NCI-H510A (cell line): ENCODE data around the gene ZNF324B.
A peak's percentile ranks its signal among the peaks of the same experiment; 100 is the strongest.
"Not testable (repeated sequence)": the region's sequence is repeated elsewhere in the genome, so short reads cannot be mapped to it uniquely, and the experiment has no call there.

ENCODE experiments used
- DNase-seq: peaks from one replicate; lab custom pipeline; 2025; lab: John Stamatoyannopoulos, UW

Gene ZNF324B

DNA sequence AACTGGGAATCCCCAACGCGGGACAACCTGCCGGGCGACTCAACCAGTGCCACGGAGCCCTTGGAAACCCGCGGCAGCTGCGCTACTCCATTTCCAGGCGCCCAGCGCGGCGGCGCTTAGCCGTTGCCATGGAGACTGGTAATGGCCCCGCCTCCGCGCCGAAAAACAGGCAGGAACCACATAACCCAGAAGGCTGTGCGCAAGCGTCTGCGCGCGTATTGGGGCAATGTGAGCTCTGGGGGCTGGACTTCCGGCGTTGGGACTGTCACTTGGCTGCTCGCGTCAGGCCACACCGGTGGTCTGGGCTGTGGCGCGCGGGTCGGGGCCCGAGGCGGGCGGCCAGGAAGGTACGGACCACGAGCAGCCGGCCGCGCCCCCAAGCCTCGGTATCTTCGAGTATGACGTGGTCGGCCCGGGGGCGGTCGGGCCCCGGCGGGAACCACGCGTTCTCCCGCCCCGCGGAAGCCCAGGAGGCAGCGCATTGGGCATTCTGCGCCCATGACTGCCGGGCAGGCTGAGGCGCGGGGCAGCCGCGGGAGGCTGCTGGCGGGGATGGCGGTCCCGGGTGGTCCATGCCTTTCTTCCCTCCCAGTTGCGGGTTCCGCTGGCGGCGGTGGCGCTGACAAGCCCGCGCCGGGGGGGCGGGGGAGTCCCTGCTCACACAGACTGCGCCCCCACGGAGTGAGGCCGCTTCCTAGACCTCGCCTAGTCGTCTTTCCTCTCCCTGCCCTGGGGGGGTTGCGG, at the start of gene ZNF324B:
Gene ZNF324B, plus strand, starts transcription at position 265 of the 744 bp plus-strand sequence. CDS start 2,080 bp downstream, outside the sequence.
- peak; percentile 94 for DNase-seq

DNA sequence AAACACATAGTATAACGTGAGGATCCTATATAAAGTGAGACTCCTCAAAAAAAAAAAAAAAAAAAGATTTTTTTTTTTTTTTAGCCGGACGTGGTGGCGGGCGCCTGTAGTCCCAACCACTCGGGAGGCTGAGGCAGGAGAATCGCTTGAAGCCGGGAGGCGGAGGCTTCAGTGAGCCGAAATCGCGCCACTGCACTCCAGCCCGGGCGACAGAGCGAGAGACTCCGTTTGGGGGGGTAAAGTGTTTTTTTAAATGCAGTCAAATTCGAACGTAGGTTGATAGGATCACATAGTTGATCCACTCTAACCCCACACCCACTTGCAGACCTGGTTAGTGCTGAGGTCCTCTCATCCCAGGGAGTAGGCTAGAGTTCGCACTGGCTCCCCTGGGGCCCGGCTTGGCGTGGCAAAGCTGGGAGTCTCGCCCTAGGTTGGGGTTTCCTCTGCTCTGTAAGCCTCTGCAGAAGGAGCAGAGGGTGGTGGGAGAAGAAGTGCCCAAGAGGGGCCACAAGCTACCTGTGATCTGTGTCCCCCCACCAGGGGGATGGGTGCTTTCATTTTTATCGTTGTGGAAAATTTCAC, 49.5 kb upstream of the ZNF324B start:
- DNase-seq: no peak

DNA sequence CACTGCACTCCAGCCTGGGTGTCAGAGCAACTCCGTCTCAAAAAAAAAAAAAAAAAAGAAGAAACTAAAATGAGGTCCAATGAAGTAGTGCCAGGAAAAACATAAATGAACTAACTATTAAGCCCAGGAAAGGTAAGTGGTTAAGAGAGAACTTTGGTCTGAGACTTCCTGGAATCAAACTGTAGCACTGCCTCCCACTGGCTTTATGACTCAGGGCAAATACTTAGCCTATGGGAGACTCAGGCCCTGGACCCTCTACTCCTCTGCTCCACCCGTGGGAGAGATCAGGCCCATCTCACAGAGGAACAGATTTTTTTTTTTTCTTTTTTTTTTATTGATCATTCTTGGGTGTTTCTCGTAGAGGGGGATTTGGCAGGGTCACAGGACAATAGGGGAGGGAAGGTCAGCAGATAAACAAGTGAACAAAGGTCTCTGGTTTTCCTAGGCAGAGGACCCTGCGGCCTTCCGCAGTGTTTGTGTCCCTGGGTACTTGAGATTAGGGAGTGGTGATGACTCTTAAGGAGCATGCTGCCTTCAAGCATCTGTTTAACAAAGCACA, 47.4 kb upstream of the ZNF324B start:
- DNase-seq: not testable (repeated sequence)

DNA sequence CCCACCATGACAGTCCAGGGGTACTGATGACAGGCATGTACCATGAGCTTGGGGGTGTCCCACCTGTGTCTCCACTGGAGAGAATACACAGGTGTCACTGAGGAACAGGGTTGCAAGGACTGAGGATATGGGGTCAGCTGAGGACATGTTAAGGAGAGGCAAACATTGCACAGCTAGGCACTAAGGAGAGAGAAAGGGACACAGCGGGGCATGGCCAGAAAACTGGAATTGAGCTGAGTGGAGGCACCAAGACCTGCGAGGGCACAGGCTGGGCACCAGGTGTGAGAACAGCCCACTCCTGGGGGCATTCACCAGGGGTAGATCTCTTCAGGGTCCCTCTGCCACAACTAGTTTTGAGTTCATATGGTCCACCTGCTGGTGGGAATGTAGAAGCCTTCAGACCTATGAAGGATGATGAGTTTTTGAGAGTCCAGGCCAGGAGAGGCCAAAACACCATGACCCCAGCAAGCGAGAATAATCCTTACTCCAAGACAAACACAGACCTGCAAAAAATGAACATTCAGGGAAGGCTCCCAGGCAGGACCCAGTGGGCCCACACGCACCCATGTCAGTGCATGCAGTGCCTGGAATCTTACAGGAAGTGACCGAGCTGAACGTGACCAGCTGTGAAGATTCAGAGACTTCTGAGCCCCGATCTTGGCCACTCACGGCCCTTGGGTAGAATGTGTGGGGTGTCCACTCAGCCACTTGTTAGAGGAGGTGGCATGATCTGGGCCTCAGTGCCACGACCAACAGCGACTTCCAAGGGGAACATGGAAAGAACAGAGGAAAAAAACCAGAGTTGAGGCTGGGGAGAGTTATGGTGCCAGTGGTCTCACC, 44.4 kb upstream of the ZNF324B start:
- DNase-seq: no peak

DNA sequence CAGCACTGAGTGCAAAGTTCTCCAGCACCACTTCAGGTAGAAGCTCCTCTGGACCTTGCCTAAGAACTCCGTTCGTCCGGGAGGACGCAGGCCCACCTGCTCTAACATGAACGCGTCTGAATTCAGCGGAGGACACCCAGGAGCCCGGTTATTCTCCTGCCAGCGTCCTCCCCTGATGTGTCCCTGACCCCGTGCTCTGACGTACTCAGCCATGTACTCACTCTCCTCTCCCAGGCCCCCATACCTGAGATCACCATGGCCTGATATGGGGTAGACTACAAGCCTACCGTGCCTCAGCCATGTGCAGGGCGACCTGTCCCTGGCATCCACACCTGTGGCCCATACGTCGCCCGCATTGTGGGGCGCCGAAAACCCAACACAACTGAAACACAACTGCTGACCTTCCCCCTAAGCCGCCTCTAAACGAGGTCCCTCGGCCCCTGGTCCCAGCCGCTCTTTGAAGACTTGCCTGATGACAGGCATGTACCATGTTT, 43.7 kb upstream of the ZNF324B start:
- DNase-seq: no peak

DNA sequence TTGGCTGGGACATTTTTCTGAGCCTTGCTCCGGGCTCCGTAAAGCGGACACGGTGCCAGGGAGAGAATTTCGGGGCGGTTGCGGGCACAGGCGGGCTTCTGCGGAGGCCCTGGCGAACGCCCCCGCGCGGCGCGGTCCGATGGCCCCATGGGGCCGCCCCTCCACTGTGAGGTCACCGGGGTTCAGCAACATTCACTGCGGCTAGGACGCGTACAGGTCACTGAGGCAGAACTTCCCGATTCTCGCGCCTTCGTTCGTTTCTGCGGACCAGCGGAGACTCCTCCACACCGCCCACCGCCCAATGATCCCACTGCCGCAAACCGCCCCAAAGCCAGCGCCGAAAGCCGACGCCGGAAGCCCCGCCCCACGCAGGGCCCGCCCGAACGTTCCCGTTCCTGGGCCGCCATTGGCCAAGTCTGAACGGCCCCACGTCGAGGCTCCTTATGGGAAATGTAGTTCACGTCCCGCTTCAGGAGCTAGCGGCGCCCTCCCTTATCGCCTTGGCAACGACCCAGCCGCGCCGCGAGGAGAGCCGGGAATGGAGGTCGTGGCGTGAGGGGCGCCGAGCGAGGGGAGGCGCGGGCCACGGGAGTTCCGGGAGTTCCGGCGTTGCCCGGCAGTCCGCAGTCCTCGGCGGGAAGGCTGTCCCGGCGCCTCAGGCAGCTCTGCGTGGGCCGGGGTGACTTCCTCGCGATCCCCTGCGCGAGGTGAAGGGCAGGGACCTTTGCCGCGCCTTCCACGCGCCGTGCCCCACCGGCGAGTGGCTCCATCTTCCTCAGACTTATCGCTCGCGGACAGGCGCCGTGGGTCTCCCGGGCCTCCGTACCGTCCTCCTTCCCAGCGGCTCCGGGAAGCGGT, 43.0 kb upstream of the ZNF324B start, which contains the start of gene ZNF584:
Gene ZNF584, plus strand, starts transcription at position 498 of the 858 bp plus-strand sequence. CDS start 499 bp downstream, outside the sequence.
- peak; percentile 86 for DNase-seq

DNA sequence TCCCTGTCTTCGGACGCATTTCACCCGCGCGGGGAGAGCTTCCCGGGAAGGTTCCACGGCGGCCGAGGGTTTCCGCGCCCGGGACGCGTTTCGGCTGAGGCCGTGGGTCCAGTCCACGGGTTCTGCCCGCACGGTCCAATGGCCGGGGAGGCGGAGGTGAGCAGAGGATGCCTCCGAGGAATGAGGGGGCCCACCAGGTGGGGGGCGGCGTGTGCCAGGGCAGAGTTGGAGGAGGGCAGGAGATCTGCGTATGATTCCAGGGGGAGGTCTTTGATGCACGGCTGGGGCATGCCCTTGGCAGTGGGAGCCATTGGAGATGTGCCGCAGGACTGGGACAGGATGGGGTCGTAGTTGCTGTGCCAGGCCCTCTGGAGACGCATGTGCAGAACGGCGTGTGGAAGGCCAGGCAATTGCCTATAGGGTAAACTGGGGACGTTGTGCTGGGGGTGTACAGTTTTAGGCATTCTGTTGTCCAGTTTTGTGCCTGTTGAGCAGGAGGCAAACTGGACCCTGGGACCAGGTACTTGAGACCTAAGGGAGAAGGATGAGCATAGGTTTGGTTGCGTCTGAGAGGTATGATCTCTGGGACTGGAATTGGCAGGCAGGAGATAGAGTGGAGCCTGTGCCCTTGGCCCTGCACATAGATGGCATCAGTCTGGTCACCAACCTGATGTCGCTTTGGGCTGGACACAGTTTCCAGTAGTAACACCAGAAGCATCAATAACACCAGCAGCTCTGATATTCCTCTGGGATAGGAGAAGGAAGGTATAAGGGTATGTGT, 42.2 kb upstream of the ZNF324B start:
- no peak for DNase-seq

DNA sequence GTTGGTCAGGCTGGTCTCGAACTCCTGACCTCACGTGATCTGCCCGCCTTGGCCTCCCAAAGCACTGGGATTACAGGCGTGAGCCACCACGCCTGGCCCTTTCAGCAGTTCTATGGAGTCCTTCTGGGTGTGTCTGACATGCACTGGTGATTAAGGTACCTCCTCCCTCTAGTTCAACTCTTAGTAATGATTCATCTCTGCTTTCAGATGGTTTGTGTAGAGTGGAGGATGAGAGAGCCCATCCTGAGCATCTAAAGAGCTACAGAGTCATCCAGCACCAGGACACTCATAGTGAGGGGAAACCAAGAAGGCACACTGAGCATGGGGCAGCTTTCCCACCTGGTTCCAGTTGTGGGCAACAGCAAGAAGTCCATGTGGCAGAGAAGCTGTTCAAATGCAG, 34.8 kb upstream of the ZNF324B start:
- DNase-seq: no peak

DNA sequence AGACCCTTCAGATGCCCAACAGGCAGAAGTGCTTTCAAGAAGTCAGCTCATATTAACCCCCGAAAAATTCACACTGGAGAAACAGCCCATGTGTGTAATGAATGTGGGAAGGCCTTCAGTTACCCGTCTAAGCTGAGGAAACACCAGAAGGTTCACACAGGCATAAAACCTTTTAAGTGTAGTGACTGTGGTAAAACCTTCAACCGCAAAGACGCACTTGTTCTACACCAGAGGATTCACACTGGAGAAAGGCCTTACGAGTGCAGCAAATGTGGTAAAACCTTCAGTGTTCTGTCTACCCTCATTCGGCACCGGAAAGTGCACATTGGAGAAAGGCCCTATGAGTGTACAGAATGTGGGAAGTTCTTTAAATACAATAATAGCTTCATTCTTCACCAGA, 34.4 kb upstream of the ZNF324B start:
- no peak for DNase-seq

DNA sequence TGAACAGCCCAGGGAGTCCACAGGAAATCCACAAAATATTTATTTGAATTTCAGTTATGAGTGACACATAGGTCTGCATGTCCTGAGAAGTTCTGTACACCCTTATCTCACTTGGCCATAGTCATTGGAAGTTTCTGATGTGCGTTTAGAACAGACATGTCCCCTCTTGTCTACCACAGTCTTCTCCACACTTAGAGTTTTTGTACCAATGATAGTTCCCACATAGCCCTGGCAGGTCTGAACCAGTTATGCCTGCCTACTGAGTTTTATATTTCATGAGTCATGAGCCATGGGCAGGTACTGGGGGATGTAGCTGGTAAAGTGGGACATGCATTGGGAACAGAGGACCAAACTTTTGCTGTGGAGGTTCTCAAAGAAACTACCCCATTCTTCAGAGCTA, 22.8 kb upstream of the ZNF324B start:
- no peak for DNase-seq

DNA sequence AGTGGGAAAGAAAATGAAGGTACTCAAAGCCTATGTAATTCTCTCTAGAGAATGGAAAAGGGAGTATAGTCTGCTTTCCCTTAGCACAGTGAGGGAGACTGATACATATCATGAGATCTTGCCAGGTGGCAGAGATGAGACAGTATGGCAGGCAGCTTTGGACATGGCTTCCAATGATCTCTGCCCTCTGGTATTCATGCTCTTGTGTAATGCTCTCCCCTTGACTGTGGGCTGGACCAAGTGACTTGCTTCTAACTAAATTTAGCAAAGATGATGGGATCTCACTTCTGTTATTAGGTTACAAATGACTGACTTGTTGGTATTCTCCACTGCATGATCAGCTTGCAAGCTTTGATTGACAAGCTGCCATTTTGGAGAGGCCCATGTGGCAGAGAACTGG, 21.7 kb upstream of the ZNF324B start:
- no peak for DNase-seq

DNA sequence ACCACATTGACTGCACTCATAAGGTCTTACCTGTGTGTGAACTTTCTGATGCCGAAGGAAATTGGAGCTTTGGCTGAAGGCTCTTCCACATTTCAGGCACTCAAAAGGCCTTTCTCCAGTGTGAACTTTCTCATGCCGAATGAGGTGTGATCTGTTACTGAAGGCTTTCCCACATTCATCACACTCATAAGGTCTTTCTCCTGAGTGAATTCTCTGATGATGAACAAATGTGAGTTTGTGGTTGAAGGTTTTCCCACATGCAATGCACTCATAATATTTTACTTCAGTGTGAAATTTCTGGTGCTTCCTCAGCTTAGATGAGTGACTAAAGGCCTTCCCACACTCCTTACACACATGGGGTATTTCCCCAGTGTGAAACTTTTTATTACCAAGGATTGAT, 17.2 kb upstream of the ZNF324B start:
- DNase-seq: no peak

DNA sequence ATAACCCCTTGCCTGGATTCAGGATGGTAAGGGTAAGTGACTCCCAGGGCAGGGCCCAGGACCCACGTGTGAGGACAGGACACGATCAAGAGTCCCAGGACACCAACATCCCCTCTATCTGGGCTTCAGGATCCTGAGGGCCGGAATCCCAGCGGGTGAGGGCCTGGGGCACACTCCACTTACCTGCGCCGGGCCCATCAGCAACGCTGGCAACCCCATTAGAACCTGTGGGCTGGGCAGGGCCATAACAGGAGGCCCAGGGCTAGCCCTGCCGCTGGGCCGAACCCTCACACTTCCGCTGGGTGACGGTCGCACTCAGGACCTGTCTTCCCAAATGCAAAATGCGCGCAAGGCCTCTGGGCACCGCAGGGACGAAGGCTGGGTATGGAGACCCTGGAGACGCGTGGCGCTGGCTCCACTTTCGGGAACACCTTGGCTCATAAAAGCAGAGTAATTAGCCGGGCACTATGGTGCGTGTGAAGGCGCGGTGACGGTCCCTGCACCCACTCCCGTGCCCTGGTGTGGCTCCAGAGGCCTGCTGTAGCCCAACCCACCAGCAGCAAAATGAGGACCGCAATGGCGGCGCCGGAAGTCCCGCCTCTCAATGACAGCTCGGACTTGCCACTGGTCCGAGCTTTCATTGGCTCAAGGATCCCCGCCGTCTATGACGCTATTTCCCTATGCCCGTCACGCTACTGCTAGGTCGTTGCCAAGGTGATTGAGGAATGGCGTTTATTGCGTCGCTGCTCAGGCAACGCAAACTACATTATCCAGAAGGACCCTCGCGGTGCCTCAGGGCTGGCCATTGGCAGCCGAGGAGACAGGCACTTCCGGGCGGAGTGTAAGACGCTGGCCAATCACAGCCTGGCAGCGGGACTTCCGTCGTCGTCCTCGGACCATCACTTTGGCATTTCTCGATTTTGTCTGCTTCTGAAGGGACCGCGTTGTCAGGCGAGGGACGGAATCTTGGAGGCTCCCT, 11.6 kb upstream of the ZNF324B start, which contains the start of gene ZNF132:
Gene ZNF132, minus strand, starts transcription at position 578 of the 979 bp plus-strand sequence. Its CDS starts 332 bp downstream, at position 246.
- DNase-seq: peak; percentile 97

DNA sequence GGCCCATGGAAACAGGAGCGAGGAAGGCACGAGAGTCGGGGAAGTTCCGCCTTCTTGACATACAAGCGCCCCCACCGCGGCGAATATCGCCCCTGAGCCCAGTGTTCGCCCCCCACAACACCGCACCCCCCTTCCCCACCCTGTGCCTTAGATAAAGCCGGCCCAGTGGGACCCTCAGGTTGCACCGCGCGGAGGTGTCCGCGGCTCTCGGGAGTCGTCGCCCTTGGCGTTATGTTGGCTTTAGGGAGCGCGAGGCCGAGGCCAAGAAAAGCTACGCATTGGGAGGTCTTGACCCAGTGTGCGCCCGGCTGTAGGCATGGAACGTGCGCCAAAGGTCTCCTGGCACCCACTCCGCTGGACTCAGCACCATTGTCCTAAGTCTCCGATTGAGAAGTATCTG, 10.9 kb upstream of the ZNF324B start:
- no peak for DNase-seq

DNA sequence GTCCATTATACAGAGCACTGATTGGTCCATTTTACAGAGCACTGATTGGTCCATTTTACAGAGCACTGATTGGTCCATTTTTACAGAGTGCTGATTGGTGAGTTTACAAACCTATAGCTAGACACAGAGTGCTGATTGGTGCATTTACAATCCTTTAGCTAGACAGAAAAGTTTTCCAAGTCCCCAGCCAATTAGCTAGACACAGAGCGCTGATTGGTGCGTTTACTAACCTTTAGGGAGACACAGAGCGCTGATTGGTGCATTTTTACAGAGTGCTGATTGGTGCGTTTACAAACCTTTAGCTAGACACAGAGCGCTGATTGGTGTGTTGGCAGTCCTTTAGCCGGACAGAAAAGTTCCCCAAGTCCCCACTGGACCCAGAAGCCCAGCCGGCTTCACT, 8.4 kb upstream of the ZNF324B start:
- not testable (repeated sequence) for DNase-seq

DNA sequence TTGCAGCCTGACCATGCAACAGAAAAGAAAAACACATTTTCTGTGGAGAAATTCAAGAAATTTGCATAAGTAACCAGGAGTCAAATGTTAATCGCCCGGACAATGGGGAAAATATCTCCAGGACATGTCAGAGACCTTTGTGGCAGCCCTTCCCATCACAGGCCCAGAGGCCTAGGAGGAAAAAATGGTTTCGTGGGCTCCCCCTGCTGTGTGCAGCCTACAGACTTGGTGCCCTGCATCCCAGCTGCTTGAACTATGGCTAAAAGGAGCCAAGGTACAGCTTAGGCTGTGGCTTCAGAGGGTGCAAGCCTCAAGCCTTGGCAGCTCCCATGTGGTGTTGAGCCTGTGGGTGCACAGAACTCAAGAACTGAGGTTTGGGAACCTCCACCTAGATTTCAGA, 2.6 kb upstream of the ZNF324B start:
- DNase-seq: not testable (repeated sequence)

DNA sequence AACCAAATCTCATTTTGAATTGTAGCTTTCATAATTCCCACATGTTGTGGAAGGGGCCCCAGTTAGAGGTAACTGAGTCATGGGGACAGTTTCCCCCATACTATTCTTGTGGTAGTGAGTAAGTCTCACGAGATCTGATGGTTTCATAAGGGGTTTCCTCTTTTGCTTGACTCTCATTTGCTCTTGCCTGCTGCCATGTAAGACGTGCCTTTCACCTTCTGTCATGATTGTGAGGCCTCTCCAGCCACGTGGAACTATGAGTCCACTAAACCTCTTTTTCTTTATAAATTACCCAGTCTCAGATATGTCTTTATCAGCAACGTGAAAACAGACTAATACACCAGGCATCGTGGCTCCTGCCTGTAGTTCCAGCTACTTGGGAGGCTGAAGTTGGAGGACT, 1.4 kb upstream of the ZNF324B start:
- DNase-seq: not testable (repeated sequence)

DNA sequence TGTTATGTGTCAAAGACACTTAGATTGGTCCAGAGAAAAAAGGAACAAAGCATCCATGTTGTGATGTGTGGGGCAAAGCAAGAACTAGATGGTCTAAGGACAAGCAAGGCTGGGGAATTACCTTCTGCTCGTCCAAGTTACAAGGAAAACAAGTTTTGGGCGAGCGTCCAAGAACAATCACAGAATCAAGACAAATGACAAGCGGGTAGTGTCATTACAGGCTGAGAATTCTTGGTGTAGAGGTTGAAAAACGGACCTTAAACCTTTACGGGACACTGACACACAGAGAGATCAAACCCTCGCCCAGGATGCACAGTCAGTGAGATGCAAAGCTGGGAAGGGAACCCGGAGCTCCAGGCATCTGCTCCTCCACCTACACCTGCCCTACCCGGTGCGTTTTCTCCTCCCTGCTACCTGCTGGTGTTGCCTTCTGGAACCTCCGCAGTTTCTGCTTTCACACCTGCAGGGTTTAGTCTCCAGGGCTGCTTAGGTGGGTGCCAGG, 515 bp upstream of the ZNF324B start:
- DNase-seq: no peak

DNA sequence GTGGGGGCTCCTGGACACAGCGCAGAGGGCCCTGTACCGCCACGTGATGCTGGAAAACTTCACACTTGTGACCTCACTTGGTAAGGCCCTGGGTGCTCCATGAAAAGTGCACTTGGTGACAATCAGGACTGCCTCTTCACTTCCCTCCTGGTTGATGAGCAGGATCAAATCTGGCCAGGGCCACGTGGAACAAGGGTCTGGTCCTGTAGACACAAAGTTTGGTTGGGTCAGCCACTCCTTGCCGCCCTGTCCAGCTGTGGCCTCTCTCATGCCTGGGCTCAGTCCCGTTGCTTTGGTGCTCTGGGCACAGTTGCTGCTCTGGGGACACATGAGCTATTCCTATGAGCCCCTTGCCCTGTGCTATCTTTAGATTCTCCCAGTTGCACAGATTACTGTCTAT, 2.3 kb downstream of the ZNF324B start:
- no peak for DNase-seq
